ENCODE measurements around the gene CCR1.
"Not testable (repeated sequence)": the region's sequence is repeated elsewhere in the genome, so short reads cannot be mapped to it uniquely, and the experiment has no call there.

The CCR1 gene

DNA sequence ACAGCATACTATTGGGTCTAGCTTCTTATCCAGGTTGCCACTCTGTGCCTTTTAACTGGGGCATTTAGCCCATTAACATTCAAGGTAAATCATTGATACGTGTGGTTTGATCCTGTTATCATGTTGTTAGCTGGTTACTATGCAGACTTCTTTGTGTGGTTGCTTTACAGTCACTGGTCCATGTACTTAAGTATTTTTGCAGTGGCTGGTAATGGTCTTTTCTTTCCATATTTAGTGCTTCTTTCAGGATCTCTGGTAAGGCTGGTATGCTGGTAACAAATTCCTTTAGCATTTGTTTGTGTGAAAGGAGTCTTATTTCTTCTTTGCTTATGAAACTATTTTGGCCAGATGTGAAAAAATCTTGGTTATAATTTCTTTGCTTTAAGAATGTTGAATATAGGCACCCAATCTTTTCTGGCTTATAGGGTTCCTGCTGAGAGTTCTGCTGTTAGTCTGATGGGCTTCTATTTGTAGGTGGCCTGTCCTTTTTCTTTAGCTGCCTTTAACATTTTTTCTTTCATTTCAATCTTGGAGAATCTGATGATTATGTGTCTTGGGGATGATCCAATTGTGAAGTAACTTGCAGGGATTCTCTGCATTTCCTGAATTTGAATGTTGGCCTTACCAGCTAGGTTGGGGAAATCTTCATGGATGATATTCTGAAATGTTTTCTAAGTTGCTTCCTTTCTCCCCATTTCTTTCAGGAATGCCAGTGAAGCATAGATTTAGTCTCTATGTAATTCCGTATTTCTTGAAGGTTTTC, 39.3 kb downstream of the CCR1 start:
- DNase-seq (ENCODE audit: low read depth) = no peak

DNA sequence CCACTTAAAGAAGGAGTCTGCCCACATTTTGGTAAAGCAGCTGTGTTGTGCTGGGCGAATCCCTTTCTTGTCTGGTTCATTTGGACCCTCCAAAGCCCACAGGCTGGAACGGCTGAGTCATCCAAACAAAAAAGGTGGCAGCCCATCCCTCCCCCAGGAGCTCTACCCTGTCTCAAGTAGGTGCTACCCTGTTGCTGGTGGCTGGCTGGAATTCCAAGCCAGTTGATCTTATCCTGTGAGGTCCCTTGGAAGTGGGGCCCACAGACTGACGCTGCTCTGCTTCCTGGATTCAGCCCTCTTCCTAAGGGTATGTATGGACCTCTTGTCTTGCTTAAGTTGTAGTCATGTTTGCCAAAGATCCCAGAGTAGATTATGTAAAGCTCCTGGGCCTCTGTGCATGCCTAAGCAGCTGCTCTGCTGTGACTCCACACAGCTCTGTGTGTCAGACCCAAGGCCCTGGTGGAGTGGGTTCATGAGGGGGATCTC, 44.5 kb downstream of the CCR1 start:
- DNase-seq (ENCODE audit: low read depth) = no peak

DNA sequence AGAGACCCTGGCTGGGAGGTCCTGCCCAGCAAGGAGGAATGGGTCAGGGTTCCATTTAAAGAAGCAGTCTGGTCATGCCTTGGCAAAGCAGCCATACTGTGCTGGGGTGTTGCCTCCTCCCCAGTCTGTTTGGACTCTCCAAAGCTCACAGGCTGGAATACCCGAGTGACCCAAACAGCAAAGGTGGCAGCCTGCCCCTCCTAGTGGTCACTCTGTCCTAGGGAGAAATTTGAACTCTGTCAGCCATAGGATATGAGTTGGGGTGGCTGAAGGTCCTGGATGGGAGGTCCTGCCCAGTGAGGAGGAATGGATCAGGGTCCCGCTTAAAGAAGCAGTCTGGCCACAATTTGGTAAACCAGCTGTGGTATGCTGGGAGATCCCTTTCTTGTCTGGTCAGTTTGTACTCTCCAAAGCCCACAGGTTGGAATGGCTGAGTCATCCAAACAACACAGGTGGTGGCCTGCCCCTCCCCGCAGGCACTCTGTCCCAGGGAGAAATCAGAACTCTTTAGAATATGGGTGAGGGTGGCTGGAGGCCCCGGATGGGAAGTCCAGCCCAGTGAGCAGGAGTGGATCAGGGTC, 45.0 kb downstream of the CCR1 start:
- DNase-seq (ENCODE audit: low read depth) = no peak

DNA sequence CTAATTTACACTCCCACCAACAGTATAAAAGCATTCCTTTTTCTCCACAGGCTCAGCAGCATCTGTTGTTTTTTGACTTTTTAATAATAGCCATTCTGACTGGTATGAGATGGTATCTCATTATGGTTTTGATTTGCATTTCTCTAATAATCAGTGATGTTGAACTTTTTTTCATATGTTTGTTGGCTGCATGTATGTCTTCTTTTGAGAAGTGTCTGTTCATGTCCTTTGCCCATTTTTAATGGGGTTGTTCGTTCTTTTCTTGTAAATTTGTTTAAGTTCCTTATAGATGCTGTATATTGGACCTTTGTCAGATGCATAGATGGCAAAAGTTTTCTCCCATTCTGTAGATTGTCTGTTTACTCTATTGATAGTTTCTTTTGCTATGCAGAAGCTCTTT, 50.4 kb downstream of the CCR1 start:
- not testable (repeated sequence) for DNase-seq (ENCODE audit: low read depth)

DNA sequence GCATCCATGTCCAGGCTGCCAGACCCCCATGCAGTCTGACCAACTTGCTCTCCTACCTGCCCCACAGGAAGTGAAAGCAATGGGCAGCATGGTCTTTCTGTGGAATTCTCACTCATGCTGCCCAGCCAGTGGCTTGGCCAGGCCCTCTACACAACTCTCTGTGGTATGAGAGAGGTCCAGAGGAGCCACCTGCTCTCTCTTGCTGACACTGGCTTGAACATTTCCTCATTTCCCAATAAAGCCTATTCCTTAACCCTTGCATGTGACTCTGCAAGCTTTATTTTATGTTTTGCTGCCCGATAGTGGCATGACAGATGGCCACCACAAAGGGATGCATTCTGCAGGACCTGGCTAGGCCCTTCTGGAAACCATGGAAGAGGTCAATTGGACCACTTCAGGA, 53.8 kb downstream of the CCR1 start:
- DNase-seq (ENCODE audit: low read depth) = no peak

Data from CMK (cell line).